Panc1 (cell line): Measurements from ENCODE around the gene PRUNE2.

Source experiments
- POLR2AphosphoS5 ChIP-seq: IDR thresholded peaks from 2 replicates; pipeline ENCODE4 v1.6.1; 2012; ENCODE audit warnings: mild to moderate bottlenecking, low read depth, low read length, moderate library complexity
- TCF7L2 ChIP-seq: IDR thresholded peaks from 2 replicates; pipeline ENCODE4 v1.6.1; 2011; ENCODE audit warnings: mild to moderate bottlenecking, low read depth, low read length, inconsistent platforms
- TF ChIP-seq, protein P1 (sequence below): fragments of 450-650 bp; IDR thresholded peaks from 2 replicates; pipeline ENCODE4 v1.5.1; 2017; ENCODE audit warnings: mild to moderate bottlenecking

DNA sequence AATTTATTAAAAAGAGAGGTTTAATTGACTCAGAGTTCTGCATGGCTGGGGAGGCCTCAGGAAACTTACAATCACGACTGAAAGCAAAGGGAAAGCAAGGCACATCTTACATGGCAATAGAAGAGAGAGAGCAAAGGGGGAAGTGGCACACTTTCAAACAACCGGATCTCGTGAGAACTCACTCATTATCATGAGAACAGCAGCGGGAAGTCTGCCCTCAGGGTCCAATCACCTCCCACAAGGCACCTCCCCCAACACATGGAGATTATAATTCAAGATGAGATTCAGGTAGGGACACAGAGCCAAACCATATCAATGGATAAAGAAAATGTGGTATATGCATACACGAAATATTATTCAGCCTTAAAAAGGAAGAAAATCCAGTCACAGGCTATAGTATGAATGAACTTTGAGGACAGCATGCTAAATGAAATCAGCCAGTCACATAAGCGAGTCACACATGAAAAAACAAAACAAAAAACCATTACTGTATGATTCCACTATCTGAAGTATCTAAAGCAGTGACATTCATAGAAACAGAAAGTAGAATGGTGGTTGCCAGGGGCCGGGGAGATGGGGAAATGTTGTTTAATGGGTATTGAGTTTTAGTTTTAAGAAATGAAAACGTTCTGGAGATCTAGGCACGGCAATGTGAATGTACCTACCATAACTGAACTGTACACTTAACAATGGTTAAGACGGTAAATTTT is 225.0 kb downstream of the PRUNE2 start:
- TF ChIP-seq POLR2AphosphoS5, result no peak
- TF ChIP-seq, protein P1, sequence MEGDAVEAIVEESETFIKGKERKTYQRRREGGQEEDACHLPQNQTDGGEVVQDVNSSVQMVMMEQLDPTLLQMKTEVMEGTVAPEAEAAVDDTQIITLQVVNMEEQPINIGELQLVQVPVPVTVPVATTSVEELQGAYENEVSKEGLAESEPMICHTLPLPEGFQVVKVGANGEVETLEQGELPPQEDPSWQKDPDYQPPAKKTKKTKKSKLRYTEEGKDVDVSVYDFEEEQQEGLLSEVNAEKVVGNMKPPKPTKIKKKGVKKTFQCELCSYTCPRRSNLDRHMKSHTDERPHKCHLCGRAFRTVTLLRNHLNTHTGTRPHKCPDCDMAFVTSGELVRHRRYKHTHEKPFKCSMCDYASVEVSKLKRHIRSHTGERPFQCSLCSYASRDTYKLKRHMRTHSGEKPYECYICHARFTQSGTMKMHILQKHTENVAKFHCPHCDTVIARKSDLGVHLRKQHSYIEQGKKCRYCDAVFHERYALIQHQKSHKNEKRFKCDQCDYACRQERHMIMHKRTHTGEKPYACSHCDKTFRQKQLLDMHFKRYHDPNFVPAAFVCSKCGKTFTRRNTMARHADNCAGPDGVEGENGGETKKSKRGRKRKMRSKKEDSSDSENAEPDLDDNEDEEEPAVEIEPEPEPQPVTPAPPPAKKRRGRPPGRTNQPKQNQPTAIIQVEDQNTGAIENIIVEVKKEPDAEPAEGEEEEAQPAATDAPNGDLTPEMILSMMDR, result no peak
- no peak for TF ChIP-seq TCF7L2
